ENCODE data around the gene TRERF1.
A peak's percentile ranks its signal among the peaks of the same experiment; 100 is the strongest.

Gene TRERF1

DNA sequence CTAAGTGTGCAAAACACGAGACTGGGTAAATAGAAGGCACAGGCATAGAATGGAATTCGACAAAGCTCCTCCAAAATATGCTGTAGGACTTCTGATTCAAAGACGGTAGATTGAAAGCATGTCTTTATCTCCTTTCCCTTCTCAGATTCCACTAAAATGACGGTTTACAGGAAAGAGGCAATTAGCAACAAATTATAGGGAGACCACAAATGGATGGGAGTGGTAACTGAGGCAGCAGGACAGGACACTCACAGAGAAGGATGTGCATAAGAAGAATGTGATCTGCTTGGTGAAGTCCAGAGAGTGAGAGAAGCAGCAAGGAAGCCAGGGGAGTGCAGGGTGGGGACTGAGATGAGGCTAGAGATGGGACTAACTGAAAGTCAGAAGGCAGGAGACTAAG, 120.7 kb downstream of the TRERF1 start (continued):
- TF ChIP-seq, protein P1, sequence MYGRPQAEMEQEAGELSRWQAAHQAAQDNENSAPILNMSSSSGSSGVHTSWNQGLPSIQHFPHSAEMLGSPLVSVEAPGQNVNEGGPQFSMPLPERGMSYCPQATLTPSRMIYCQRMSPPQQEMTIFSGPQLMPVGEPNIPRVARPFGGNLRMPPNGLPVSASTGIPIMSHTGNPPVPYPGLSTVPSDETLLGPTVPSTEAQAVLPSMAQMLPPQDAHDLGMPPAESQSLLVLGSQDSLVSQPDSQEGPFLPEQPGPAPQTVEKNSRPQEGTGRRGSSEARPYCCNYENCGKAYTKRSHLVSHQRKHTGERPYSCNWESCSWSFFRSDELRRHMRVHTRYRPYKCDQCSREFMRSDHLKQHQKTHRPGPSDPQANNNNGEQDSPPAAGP (tag by site-specific recombination; IDR thresholded peaks at IDR 0.05), result peak; percentile 81
- peak; percentile 77 for TF ChIP-seq ZNF843 (tag by site-specific recombination; IDR thresholded peaks at IDR 0.05)
- TF ChIP-seq ZBTB7A (tag by site-specific recombination; IDR thresholded peaks at IDR 0.05; ENCODE audit: low read depth), result no peak
- peak; percentile 63; the same call in 1 of the 2 replicates for TF ChIP-seq TSHZ1 (tag by site-specific recombination; IDR thresholded peaks at IDR 0.05; ENCODE audit: borderline replicate concordance)
- no peak for TF ChIP-seq ZNF792 (tag by site-specific recombination; IDR thresholded peaks at IDR 0.05)
- TF ChIP-seq PRDM10 (tag by site-specific recombination; IDR thresholded peaks at IDR 0.05), result peak; percentile 61
- no peak for TF ChIP-seq ZNF571 (tag by site-specific recombination; IDR thresholded peaks at IDR 0.05)
- peak; percentile 86 for TF ChIP-seq WT1 (tag by site-specific recombination; IDR thresholded peaks at IDR 0.05)
- TF ChIP-seq ZNF629 (tag by site-specific recombination; IDR thresholded peaks at IDR 0.05), result peak; percentile 44; the same call in 1 of the 2 replicates
- no peak for TF ChIP-seq INSM2 (tag by site-specific recombination; IDR thresholded peaks at IDR 0.05)
- no peak for TF ChIP-seq YY1 (tag by site-specific recombination; IDR thresholded peaks at IDR 0.05)
- TF ChIP-seq, protein P2, sequence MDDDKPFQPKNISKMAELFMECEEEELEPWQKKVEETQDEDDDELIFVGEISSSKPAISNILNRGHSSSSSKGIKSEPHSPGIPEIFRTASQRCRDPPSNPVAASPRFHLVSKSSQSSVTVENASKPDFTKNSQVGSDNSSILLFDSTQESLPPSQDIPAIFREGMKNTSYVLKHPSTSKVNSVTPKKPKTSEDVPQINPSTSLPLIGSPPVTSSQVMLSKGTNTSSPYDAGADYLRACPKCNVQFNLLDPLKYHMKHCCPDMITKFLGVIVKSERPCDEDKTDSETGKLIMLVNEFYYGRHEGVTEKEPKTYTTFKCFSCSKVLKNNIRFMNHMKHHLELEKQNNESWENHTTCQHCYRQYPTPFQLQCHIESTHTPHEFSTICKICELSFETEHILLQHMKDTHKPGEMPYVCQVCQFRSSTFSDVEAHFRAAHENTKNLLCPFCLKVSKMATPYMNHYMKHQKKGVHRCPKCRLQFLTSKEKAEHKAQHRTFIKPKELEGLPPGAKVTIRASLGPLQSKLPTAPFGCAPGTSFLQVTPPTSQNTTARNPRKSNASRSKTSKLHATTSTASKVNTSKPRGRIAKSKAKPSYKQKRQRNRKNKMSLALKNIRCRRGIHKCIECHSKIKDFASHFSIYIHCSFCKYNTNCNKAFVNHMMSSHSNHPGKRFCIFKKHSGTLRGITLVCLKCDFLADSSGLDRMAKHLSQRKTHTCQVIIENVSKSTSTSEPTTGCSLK (tag by site-specific recombination; IDR thresholded peaks at IDR 0.05), result no peak

DNA sequence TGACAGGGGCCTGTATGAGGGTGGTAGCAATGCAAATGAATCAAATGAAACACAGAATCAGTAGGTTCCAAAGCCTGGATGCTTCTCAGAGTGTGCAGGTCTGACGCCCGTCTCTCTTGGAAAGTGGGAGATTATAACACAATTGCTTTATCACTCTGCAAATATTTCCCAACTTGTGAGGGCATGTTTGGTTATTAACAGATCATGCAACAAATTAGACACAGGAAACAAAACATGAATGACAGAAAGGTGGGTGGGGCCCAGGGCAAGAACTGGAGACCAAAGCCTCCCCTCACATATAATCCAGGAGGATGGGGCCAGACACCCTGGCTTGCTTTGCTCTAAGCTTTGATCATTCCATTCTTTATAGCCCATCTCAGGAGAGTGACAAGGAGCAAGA, 125.5 kb downstream of the TRERF1 start:
- Histone ChIP-seq H3K36me3 (ENCODE audit: control insufficient read depth in 2 of 2, insufficient read depth in 1 of 2, low read length in 2 of 2) (no peaks in the 10 kb centered on the region), H3K4me3 (ENCODE audit: low read depth, low read length) (no peak overlapping the region), H3K9me3 (ENCODE audit: control insufficient read depth, insufficient read depth, low read depth, low read length) (no peaks in the 10 kb centered on the region), H3K4me1 (ENCODE audit: control insufficient read depth, insufficient read depth, low read length) (peaks cover 9% of the 10 kb centered on the region), H3K27ac (ENCODE audit: extremely low read depth, low read depth, low read length) (no peak overlapping the region)
- ChIA-PET POLR2A (no interaction called here), CTCF (interaction anchor here (2.2 kb wide), 1 partner anchor 222 kb away, joined by 6 read pairs; no protein-coding TSS in a partner anchor)
- TF ChIP-seq, protein P3, sequence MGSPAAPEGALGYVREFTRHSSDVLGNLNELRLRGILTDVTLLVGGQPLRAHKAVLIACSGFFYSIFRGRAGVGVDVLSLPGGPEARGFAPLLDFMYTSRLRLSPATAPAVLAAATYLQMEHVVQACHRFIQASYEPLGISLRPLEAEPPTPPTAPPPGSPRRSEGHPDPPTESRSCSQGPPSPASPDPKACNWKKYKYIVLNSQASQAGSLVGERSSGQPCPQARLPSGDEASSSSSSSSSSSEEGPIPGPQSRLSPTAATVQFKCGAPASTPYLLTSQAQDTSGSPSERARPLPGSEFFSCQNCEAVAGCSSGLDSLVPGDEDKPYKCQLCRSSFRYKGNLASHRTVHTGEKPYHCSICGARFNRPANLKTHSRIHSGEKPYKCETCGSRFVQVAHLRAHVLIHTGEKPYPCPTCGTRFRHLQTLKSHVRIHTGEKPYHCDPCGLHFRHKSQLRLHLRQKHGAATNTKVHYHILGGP (tag by site-specific recombination; IDR thresholded peaks at IDR 0.05), result no peak
- TF ChIP-seq ZNF132 (tag by site-specific recombination; IDR thresholded peaks at IDR 0.05; ENCODE audit: borderline replicate concordance), result no peak
- TF ChIP-seq, protein P4, sequence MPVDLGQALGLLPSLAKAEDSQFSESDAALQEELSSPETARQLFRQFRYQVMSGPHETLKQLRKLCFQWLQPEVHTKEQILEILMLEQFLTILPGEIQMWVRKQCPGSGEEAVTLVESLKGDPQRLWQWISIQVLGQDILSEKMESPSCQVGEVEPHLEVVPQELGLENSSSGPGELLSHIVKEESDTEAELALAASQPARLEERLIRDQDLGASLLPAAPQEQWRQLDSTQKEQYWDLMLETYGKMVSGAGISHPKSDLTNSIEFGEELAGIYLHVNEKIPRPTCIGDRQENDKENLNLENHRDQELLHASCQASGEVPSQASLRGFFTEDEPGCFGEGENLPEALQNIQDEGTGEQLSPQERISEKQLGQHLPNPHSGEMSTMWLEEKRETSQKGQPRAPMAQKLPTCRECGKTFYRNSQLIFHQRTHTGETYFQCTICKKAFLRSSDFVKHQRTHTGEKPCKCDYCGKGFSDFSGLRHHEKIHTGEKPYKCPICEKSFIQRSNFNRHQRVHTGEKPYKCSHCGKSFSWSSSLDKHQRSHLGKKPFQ (tag by site-specific recombination; IDR thresholded peaks at IDR 0.05), result no peak
- TF ChIP-seq, protein P5, sequence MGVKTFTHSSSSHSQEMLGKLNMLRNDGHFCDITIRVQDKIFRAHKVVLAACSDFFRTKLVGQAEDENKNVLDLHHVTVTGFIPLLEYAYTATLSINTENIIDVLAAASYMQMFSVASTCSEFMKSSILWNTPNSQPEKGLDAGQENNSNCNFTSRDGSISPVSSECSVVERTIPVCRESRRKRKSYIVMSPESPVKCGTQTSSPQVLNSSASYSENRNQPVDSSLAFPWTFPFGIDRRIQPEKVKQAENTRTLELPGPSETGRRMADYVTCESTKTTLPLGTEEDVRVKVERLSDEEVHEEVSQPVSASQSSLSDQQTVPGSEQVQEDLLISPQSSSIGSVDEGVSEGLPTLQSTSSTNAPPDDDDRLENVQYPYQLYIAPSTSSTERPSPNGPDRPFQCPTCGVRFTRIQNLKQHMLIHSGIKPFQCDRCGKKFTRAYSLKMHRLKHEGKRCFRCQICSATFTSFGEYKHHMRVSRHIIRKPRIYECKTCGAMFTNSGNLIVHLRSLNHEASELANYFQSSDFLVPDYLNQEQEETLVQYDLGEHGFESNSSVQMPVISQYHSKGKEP (tag by site-specific recombination; IDR thresholded peaks at IDR 0.05), result no peak
- TF ChIP-seq, protein P6, sequence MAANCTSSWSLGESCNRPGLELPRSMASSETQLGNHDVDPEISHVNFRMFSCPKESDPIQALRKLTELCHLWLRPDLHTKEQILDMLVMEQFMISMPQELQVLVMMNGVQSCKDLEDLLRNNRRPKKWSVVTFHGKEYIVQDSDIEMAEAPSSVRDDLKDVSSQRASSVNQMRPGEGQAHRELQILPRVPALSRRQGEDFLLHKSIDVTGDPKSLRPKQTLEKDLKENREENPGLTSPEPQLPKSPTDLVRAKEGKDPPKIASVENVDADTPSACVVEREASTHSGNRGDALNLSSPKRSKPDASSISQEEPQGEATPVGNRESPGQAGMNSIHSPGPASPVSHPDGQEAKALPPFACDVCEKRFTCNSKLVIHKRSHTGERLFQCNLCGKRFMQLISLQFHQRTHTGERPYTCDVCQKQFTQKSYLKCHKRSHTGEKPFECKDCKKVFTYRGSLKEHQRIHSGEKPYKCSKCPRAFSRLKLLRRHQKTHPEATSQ (tag by site-specific recombination; IDR thresholded peaks at IDR 0.05), result no peak
